ENCODE measurements around the gene NKAIN4.

NKAIN4 gene

DNA sequence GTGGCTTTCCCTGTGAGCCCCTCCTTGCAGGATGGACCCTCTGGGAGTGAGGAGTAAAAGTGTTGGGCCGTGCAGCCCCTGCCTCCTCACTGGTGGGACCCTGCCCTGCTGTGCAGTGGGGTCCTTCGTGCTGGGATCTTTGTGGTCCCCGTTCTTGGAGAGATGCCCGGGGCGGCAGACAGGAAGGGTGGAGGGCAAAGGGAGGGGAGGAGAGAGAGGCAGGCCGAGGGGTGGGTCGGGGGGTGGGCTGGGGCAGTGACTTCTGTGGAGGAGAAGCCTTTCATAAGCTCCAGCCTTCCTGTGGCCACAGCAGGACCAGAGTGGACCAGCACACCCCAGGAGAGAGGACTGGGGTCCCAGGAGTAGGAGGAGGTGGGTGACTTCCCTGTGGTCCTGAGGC, 38.6 kb upstream of the NKAIN4 start, which contains the start of gene COL20A1:
TSS of gene COL20A1 (plus strand) at position 283 of the 400 bp plus-strand sequence. CDS start 1,922 bp downstream, outside the sequence.
- no peak within 1 kb of the TSS for H3K4me3 ChIP-seq (ENCODE audit: low read length)
- H3K9me2 ChIP-seq (replicated peaks; ENCODE audit: control insufficient read depth, low read length), result no peaks in the 10 kb centered on the region
- H3K27ac ChIP-seq (ENCODE audit: low read depth, low read length), result no peak within 1 kb of the TSS
- no peak for TF ChIP-seq EZH2phosphoT487 (IDR thresholded peaks at IDR 0.05; ENCODE audit: borderline replicate concordance, low read length)
- TF ChIP-seq, protein P1, sequence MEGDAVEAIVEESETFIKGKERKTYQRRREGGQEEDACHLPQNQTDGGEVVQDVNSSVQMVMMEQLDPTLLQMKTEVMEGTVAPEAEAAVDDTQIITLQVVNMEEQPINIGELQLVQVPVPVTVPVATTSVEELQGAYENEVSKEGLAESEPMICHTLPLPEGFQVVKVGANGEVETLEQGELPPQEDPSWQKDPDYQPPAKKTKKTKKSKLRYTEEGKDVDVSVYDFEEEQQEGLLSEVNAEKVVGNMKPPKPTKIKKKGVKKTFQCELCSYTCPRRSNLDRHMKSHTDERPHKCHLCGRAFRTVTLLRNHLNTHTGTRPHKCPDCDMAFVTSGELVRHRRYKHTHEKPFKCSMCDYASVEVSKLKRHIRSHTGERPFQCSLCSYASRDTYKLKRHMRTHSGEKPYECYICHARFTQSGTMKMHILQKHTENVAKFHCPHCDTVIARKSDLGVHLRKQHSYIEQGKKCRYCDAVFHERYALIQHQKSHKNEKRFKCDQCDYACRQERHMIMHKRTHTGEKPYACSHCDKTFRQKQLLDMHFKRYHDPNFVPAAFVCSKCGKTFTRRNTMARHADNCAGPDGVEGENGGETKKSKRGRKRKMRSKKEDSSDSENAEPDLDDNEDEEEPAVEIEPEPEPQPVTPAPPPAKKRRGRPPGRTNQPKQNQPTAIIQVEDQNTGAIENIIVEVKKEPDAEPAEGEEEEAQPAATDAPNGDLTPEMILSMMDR (IDR thresholded peaks at IDR 0.05; ENCODE audit: low read depth, low read length, poor library complexity, severe bottlenecking), result no peak
- H4K20me1 ChIP-seq (ENCODE audit: control insufficient read depth, insufficient read depth, low read depth, low read length), result no peaks in the 10 kb centered on the region
- H3K9me3 ChIP-seq (ENCODE audit: control insufficient read depth, insufficient read depth, low read length), result no peaks in the 10 kb centered on the region
- peaks cover 3% of the 10 kb centered on the region; the same call in 1 of the 2 replicates for H3K4me1 ChIP-seq (ENCODE audit: control insufficient read depth, low read length)
- no peaks in the 10 kb centered on the region for H3K27me3 ChIP-seq (ENCODE audit: control insufficient read depth, low read length)
- H3K79me2 ChIP-seq (ENCODE audit: control insufficient read depth, low read length), result no peaks in the 10 kb centered on the region
- H3F3A ChIP-seq (ENCODE audit: control insufficient read depth, insufficient read depth), result no peaks in the 10 kb centered on the region
- H3K36me3 ChIP-seq (ENCODE audit: control insufficient read depth, low read length), result peaks cover 6% of the 10 kb centered on the region; the same call in 1 of the 2 replicates
- H3K4me2 ChIP-seq (ENCODE audit: low read length), result no peak within 1 kb of the TSS

DNA sequence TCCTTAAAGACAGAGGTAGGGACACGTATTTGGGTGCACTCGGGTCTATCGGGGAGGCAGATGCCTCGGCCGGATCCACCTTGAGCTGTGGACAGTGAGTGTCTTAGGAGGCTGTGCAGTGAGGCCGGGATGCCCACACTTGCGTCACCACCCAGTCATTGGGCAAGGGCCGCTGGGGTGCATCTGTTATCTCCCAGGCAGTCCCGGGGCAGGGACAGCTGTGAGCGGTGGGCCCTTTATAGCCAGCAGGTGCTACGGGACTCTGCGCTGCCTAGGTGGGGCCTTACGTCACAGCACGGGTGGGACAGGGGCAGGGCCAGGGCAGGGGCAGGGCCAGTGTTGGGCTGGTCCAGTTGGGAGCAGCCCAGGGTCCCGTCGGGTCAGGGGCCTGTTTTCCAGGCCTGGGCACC, 38.0 kb upstream of the NKAIN4 start:
- Histone ChIP-seq H3K9me2 (replicated peaks; ENCODE audit: control insufficient read depth, low read length) (no peaks in the 10 kb centered on the region), H3K4me1 (ENCODE audit: control insufficient read depth, low read length) (peaks cover 3% of the 10 kb centered on the region; the same call in 1 of the 2 replicates), H4K20me1 (ENCODE audit: control insufficient read depth, insufficient read depth, low read depth, low read length) (no peaks in the 10 kb centered on the region), H3K9me3 (ENCODE audit: control insufficient read depth, insufficient read depth, low read length) (no peaks in the 10 kb centered on the region), H3K4me3 (ENCODE audit: low read length) (no peak overlapping the region), H3K27me3 (ENCODE audit: control insufficient read depth, low read length) (no peaks in the 10 kb centered on the region), H3K4me2 (ENCODE audit: low read length) (no peak overlapping the region), H3K27ac (ENCODE audit: low read depth, low read length) (no peak overlapping the region), H3K36me3 (ENCODE audit: control insufficient read depth, low read length) (peaks cover 6% of the 10 kb centered on the region; the same call in 1 of the 2 replicates), H3F3A (ENCODE audit: control insufficient read depth, insufficient read depth) (no peaks in the 10 kb centered on the region), H3K79me2 (ENCODE audit: control insufficient read depth, low read length) (no peaks in the 10 kb centered on the region)
- TF ChIP-seq, protein P1 (IDR thresholded peaks at IDR 0.05; ENCODE audit: low read depth, low read length, poor library complexity, severe bottlenecking), result no peak
- no peak for TF ChIP-seq EZH2phosphoT487 (IDR thresholded peaks at IDR 0.05; ENCODE audit: borderline replicate concordance, low read length)

DNA sequence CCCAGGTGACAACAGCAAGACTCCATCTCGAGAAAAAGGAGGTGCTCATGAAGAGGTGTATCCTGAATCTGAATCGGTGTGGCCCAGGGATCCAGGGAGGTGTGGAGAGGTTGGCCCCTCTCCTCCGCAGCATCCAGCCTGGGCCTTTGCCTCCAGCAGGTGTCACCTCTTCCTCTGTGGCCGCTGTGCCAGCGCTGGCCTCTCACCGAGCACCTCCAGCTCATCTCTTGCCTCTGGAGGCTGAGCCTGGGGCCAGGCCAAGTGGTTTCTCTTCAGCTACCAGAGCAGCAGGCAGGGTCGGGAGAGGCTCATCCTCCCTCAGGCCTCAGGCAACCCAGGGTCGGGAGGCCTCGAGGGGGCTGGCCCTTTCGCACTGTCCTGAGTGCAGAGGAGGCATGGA, 37.5 kb upstream of the NKAIN4 start:
- no peak overlapping the region for H3K4me2 ChIP-seq (ENCODE audit: low read length)
- H3K36me3 ChIP-seq (ENCODE audit: control insufficient read depth, low read length), result peaks cover 6% of the 10 kb centered on the region; the same call in 1 of the 2 replicates
- peaks cover 3% of the 10 kb centered on the region; the same call in 1 of the 2 replicates for H3K4me1 ChIP-seq (ENCODE audit: control insufficient read depth, low read length)
- no peaks in the 10 kb centered on the region for H3K9me2 ChIP-seq (replicated peaks; ENCODE audit: control insufficient read depth, low read length)
- no peak overlapping the region for H3K27ac ChIP-seq (ENCODE audit: low read depth, low read length)
- TF ChIP-seq, protein P1 (IDR thresholded peaks at IDR 0.05; ENCODE audit: low read depth, low read length, poor library complexity, severe bottlenecking), result no peak
- no peak for TF ChIP-seq EZH2phosphoT487 (IDR thresholded peaks at IDR 0.05; ENCODE audit: borderline replicate concordance, low read length)
- no peaks in the 10 kb centered on the region for H3K27me3 ChIP-seq (ENCODE audit: control insufficient read depth, low read length)
- H3K4me3 ChIP-seq (ENCODE audit: low read length), result no peak overlapping the region
- no peaks in the 10 kb centered on the region for H3F3A ChIP-seq (ENCODE audit: control insufficient read depth, insufficient read depth)
- no peaks in the 10 kb centered on the region for H4K20me1 ChIP-seq (ENCODE audit: control insufficient read depth, insufficient read depth, low read depth, low read length)
- H3K9me3 ChIP-seq (ENCODE audit: control insufficient read depth, insufficient read depth, low read length), result no peaks in the 10 kb centered on the region
- no peaks in the 10 kb centered on the region for H3K79me2 ChIP-seq (ENCODE audit: control insufficient read depth, low read length)

Measured in DOHH2 (cell line).